CD14-positive monocyte (primary cell): ENCODE results near the gene DEAF1. TPM values are rescaled to one million over a fixed set of nuclear protein-coding genes. Genes with fewer than 3 reads are reported as not detected.

ENCODE experiments used
- DNase-seq, 3 donors: peaks; one replicate each; pipeline ENCODE4 v3.0.0-alpha.2; 2011 to 2022
- H2AFZ ChIP-seq: 2 replicates; pipeline ENCODE4 v1.6.0; 2012; ENCODE audit warnings: mild to moderate bottlenecking, low read depth, low read length, inconsistent platforms; ENCODE audit not compliant: insufficient read depth, poor library complexity, severe bottlenecking
- H3K27ac ChIP-seq, 2 donors: 1 replicate in 1 of 2; 2 replicates in 1 of 2; pipeline ENCODE4 v1.5.1; 2012 to 2013; ENCODE audit warnings: low read length in 2 of 2, control low read depth in 1 of 2, inconsistent platforms in 1 of 2, low read depth in 1 of 2, mild to moderate bottlenecking in 1 of 2
- H3K27me3 ChIP-seq, 2 donors: one replicate each; pipeline versions ENCODE4 v1.6.0 to v1.6.1; 2011 to 2013; ENCODE audit warnings: low read length in 2 of 2; ENCODE audit not compliant: control insufficient read depth in 2 of 2, insufficient read depth in 2 of 2
- H3K36me3 ChIP-seq, 2 donors: replicated peaks in 1 of 2; 1 replicate in 1 of 2; 2 replicates in 1 of 2; pipeline versions ENCODE4 v1.5.1 to v1.6.1; 2012 to 2013; ENCODE audit warnings: low read length in 2 of 2, control low read depth in 1 of 2, inconsistent platforms in 1 of 2, mild to moderate bottlenecking in 1 of 2; ENCODE audit not compliant: insufficient read depth in 2 of 2, control insufficient read depth in 1 of 2
- H3K4me1 ChIP-seq, 2 donors: 1 replicate in 1 of 2; 2 replicates in 1 of 2; pipeline versions ENCODE4 v1.5.1 to v1.6.1; 2012 to 2013; ENCODE audit warnings: low read length in 2 of 2, control low read depth in 1 of 2, inconsistent platforms in 1 of 2, mild to moderate bottlenecking in 1 of 2, moderate library complexity in 1 of 2; ENCODE audit not compliant: insufficient read depth in 2 of 2, control insufficient read depth in 1 of 2
- H3K4me2 ChIP-seq: replicated peaks from 2 replicates; pipeline ENCODE3; 2012; ENCODE audit warnings: low read length, moderate library complexity, mild to moderate bottlenecking; ENCODE audit not compliant: poor library complexity, severe bottlenecking; ENCODE audit errors: extremely low read depth
- H3K4me3 ChIP-seq, 3 experiments: fragments of 200-600 bp in 1 of 3; sonication (generic) in 1 of 3; replicated peaks in 1 of 3; 1 replicate in 2 of 3; 2 replicates in 1 of 3; pipeline ENCODE4 v1.5.1; 2011 to 2013; ENCODE audit warnings: low read length in 3 of 3, mild to moderate bottlenecking in 3 of 3, control low read depth in 2 of 3, low read depth in 2 of 3, inconsistent platforms in 1 of 3, moderate library complexity in 1 of 3
- H3K79me2 ChIP-seq: 2 replicates; pipeline ENCODE4 v1.6.0; 2012; ENCODE audit warnings: mild to moderate bottlenecking, control low read depth, inconsistent platforms, low read length, moderate library complexity; ENCODE audit not compliant: insufficient read depth
- H3K9ac ChIP-seq: 2 replicates; pipeline ENCODE4 v1.6.0; 2017; ENCODE audit warnings: low read length, mild to moderate bottlenecking; ENCODE audit not compliant: insufficient read depth, poor library complexity, severe bottlenecking
- H3K9me3 ChIP-seq, 2 donors: replicated peaks in 1 of 2; 1 replicate in 1 of 2; 2 replicates in 1 of 2; pipeline versions ENCODE4 v1.5.1 to v1.6.1; 2012 to 2013; ENCODE audit warnings: low read length in 2 of 2, control low read depth in 1 of 2; ENCODE audit not compliant: control insufficient read depth in 1 of 2, insufficient read depth in 1 of 2
- H4K20me1 ChIP-seq: 2 replicates; pipeline ENCODE4 v1.6.0; 2012; ENCODE audit warnings: mild to moderate bottlenecking, low read length, control low read depth, moderate library complexity; ENCODE audit not compliant: insufficient read depth
- H3K27ac Mint-ChIP-seq, 7 donors: one replicate each; pipeline ENCODE4 v1.8.0; 2020; ENCODE audit warnings: mild to moderate bottlenecking in 7 of 7, mixed read lengths in 7 of 7, moderate library complexity in 6 of 7, inconsistent platforms in 2 of 7
- H3K27me3 Mint-ChIP-seq, 3 donors: one replicate each; pipeline ENCODE4 v1.8.0; 2021 to 2022; ENCODE audit warnings: low read depth in 3 of 3, mild to moderate bottlenecking in 3 of 3, mixed read lengths in 3 of 3, moderate library complexity in 3 of 3, inconsistent platforms in 1 of 3
- H3K36me3 Mint-ChIP-seq, 2 donors: one replicate each; pipeline ENCODE4 v1.8.0; 2020; ENCODE audit warnings: mixed read lengths in 2 of 2, inconsistent platforms in 1 of 2, mild to moderate bottlenecking in 1 of 2
- H3K4me1 Mint-ChIP-seq: one replicate; pipeline ENCODE4 v1.8.0; 2020; ENCODE audit warnings: mild to moderate bottlenecking, mixed read lengths
- H3K4me3 Mint-ChIP-seq, 2 donors: one replicate each; pipeline ENCODE4 v1.8.0; 2020; ENCODE audit warnings: mild to moderate bottlenecking in 2 of 2, mixed read lengths in 2 of 2, moderate library complexity in 1 of 2
- H3K9me3 Mint-ChIP-seq, 7 donors: one replicate each; pipeline ENCODE4 v1.8.0; 2020 to 2022; ENCODE audit warnings: mixed read lengths in 7 of 7, mild to moderate bottlenecking in 6 of 7, moderate library complexity in 6 of 7, inconsistent platforms in 2 of 7
- WGBS: methylation state at CpG from one replicate; pipeline ENCODE4 v1.1.5; 2013; ENCODE audit warnings: missing lambda C conversion rate; ENCODE audit not compliant: insufficient coverage; 5-methylcytosine and 5-hydroxymethylcytosine counted together
- intact Hi-C, 2 donors: fragments of 100-400 bp; cut with micrococcal nuclease; formaldehyde crosslinking; loops; one replicate each; pipeline versions ENCODE4 v1.15.0 to v1.15.1; 2023
- polyA plus RNA-seq, 3 donors: library from polyadenylated mRNA; depleted of rRNA in 1 of 3; unstranded in 2 of 3; stranded (reverse) in 1 of 3; fragments of 300-500 nt in 2 of 3; fragments of >200 nt in 1 of 3; fragmentation: Illumina TruSeq in 2 of 3; gene quantifications; 1 replicate in 2 of 3; 2 replicates in 1 of 3; pipeline ENCODE4 v1.2.3, GENCODE V29; 2012 to 2021
- TF ChIP-seq, protein P1 (sequence below): fragments of 200-600 bp; IDR thresholded peaks from one replicate; pipeline ENCODE4 v1.8.0; 2022; ENCODE audit warnings: antibody characterized with exemption, mild to moderate bottlenecking

The DEAF1 gene
- polyA plus RNA-seq, 3 donors = 18.0 to 22.3 (median 22.2) TPM

DNA sequence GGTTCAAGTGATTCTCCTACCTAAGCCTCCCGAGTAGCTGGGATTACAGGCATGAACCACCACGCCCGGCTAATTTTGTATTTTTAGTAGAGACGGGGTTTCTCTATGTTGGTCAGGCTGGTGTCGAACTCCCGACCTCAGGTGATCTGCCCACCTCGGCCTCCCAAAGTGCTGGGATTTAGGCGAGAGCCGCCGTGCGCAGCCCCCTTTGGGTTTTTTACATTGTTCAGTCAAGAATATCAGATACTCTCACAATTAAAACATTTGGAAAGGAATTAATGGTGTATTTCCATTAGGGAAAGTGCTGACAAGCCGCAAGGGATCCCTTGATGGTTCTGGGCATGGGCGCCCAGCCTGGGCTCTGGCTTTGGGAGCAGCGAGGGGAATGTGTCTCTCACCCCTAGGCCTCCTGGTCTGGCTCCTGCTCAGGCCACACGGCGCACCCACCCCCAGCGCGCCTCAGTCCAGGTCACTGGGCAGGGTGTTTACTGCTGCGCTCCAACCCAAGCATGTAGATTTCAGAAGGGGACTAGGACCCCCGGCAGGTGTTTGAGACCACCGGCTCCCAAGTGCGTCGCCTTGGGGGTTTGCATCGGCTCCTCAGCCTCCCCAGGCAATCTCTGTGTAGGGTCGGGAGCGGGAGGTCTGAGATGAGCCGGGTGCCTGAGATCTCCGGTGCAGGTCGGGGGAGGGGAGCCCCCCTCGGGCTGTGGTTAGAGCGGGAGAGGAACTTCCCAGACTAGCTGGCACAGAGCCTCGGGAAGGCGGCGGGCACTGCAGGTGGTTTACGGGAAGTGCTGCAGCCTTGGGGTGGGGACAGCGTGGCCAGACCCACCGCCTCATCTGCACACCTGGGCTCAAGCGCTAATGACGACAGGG, 78.5 kb downstream of the DEAF1 start:
- peak overlapping the region; percentile 93 to 94 for H3K27ac ChIP-seq
- H3K36me3 ChIP-seq = peaks cover 27 to 31% of the 10 kb centered on the region in 2 donors
- 26% methylated on average over 21 of the region's 39 CpGs for WGBS
- Mint-ChIP-seq H3K27me3 (peaks cover 0 to 1% (median 0%) of the 10 kb centered on the region in 3 donors), H3K27ac (peak overlapping the region; percentile 92 to 97 (median 95)), H3K9me3 (no peaks in the 10 kb centered on the region), H3K36me3 (peaks cover 15 to 36% of the 10 kb centered on the region in 2 donors), H3K4me1 (peaks cover 40% of the 10 kb centered on the region), H3K4me3 (peak overlapping the region; percentile 76 to 81)
- peaks cover 35% of the 10 kb centered on the region for H4K20me1 ChIP-seq
- no peaks in the 10 kb centered on the region for H3K9me3 ChIP-seq
- TF ChIP-seq, protein P1, sequence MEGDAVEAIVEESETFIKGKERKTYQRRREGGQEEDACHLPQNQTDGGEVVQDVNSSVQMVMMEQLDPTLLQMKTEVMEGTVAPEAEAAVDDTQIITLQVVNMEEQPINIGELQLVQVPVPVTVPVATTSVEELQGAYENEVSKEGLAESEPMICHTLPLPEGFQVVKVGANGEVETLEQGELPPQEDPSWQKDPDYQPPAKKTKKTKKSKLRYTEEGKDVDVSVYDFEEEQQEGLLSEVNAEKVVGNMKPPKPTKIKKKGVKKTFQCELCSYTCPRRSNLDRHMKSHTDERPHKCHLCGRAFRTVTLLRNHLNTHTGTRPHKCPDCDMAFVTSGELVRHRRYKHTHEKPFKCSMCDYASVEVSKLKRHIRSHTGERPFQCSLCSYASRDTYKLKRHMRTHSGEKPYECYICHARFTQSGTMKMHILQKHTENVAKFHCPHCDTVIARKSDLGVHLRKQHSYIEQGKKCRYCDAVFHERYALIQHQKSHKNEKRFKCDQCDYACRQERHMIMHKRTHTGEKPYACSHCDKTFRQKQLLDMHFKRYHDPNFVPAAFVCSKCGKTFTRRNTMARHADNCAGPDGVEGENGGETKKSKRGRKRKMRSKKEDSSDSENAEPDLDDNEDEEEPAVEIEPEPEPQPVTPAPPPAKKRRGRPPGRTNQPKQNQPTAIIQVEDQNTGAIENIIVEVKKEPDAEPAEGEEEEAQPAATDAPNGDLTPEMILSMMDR = no peak
- H3K79me2 ChIP-seq = peaks cover 25% of the 10 kb centered on the region
- intact Hi-C loops = no loop called here
- peaks cover 51 to 56% of the 10 kb centered on the region in 2 donors for H3K4me1 ChIP-seq
- peak overlapping the region; percentile 2 to 98 (median 90) for H3K4me3 ChIP-seq
- peak in 2 of 3 donors; percentile 20 to 51 for DNase-seq
- H3K9ac ChIP-seq = peak overlapping the region; percentile 88
- peak overlapping the region; percentile 85 for H3K4me2 ChIP-seq
- H3K27me3 ChIP-seq = no peaks in the 10 kb centered on the region
- peak overlapping the region; percentile 59 for H2AFZ ChIP-seq

GRCh38 chr11:615504-616319, 79.3 kb downstream of the DEAF1 start, which contains the start of gene IRF7:
IRF7 (minus strand) TSS chr11:615950; CDS start chr11:615364, 586 bp downstream.
- intact Hi-C loops = no loop called here
- under 1% methylated on average over 48 of the region's 66 CpGs for WGBS

More at GRCh38 chr11:615504-616319, 79.3 kb downstream of the DEAF1 start, which contains the start of gene IRF7:
- Mint-ChIP-seq H3K9me3 (no peaks in the 10 kb centered on the region), H3K36me3 (peaks cover 22 to 45% of the 10 kb centered on the region in 2 donors), H3K4me1 (peaks cover 35% of the 10 kb centered on the region), H3K27ac (peak within 1 kb of the TSS; percentile 92 to 97 (median 95)), H3K27me3 (peaks cover 0 to 1% (median 0%) of the 10 kb centered on the region in 3 donors), H3K4me3 (peak within 1 kb of the TSS; percentile 81 to 91)
- Histone ChIP-seq H2AFZ (peak within 1 kb of the TSS; percentile 63), H3K4me1 (peaks cover 47 to 49% of the 10 kb centered on the region in 2 donors), H3K27ac (peak within 1 kb of the TSS; percentile 93 to 94), H3K4me2 (peak within 1 kb of the TSS; percentile 85), H3K36me3 (peaks cover 35 to 39% of the 10 kb centered on the region in 2 donors), H3K79me2 (peaks cover 25% of the 10 kb centered on the region), H4K20me1 (peaks cover 44% of the 10 kb centered on the region), H3K9me3 (no peaks in the 10 kb centered on the region), H3K9ac (peak within 1 kb of the TSS; percentile 88), H3K27me3 (no peaks in the 10 kb centered on the region), H3K4me3 (peak within 1 kb of the TSS; percentile 77 to 98 (median 90))
- TF ChIP-seq, protein P1 = no peak
- peak; percentile 98 for DNase-seq
